GM12873 (cell line): ENCODE results near the gene ACSF3.

ENCODE experiments used
- CTCF ChIP-seq: IDR thresholded peaks from 2 replicates; pipeline ENCODE4 v1.5.1; 2012; ENCODE audit warnings: low read depth, mild to moderate bottlenecking, moderate library complexity, low read length, control low read depth; ENCODE audit not compliant: insufficient read depth; ENCODE audit errors: missing control alignments

ACSF3 gene

DNA sequence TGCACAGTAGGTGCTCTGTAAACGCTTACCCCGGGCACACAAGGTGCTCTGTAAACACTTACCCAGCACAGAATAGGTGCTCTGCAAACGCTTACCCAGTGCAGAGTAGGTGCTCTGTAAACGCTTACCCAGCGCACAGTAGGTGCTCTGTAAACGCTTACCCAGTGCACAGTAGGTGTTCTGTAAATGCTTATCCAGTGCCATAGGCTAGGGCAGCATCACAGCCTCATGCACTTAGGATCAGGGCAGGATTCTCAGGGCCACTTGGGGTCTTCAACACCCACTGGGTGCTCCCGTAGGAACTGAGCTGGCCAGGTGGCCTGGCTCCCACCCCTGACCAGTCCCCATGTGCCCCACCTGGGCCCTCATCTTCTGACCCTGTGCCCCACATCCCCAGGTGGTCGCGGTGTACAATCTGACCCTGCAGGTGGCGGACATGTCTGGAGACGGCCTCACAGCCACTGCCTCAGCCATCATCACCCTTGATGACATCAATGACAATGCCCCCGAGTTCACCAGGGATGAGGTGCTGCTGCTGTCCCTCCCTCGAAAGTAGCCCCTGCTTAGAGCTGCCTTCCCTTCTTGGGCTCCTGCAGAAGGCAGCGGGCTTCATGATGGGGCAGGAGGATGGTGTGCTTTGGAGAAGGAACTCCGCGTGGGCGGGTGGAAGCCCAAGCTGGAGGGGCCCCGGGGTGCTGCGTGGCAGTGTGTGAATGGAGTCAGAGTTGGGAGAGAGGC lies 93.5 kb downstream of the ACSF3 start:
- no peak for TF ChIP-seq CTCF

- no peak for TF ChIP-seq CTCF
These were observed 94.2 kb downstream of the ACSF3 start for GRCh38 chr16:89187770-89188392.

- no peak for TF ChIP-seq CTCF
These were observed 95.8 kb downstream of the ACSF3 start for GRCh38 chr16:89189358-89190025.

- no peak for TF ChIP-seq CTCF
These were observed 96.7 kb downstream of the ACSF3 start for GRCh38 chr16:89190150-89190958.

DNA sequence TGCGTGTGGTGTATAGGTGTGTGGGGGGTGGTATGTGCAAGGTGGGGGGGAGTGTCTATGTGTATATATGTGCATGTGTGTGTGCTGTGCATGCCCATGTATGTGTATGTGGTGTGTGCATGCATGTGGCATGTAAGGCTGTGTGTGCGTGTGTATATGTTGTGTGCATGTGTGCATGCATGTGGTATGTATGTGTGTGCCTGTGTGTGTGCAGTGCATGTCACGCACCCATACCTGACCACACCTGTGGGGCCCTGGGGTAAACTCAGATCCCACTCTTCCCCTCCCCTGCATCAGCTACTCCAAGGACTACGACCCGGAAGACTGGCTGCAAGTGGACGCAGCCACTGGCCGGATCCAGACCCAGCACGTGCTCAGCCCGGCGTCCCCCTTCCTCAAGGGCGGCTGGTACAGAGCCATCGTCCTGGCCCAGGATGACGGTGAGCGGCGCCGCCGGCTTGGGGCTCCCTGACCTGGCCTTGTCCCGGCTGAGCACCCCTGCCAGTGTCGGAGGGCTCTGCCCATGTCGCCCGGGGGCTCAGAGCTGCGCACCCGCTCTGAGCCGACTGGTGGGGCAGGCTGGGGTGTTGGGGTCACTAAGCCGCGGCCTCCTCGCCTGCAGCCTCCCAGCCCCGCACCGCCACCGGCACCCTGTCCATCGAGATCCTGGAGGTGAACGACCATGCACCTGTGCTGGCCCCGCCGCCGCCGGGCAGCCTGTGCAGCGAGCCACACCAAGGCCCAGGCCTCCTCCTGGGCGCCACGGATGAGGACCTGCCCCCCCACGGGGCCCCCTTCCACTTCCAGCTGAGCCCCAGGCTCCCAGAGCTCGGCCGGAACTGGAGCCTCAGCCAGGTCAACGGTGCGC lies 97.6 kb downstream of the ACSF3 start:
- no peak for TF ChIP-seq CTCF

DNA sequence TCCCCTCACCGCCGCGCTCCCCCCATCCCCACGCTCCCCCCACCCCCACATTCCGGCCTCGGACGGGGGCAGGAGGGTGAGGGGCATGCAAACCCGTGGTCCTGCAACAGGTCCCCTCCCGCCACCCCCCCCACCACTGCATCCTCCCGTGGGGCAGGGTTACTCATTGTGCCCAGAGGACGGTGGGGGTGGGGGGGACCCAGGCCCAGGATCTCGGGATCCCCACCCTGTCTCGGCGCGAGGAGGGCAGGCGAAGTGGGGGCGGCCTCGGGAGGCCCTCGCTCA lies 98.2 kb downstream of the ACSF3 start:
- no peak for TF ChIP-seq CTCF
